Urinary bladder (tissue), 4 donors: Measurements from ENCODE around the gene MINAR1. TPM values are rescaled to one million over a fixed set of nuclear protein-coding genes. Genes with fewer than 3 reads are reported as not detected.
A peak's percentile ranks its signal among the peaks of the same experiment; 100 is the strongest.

Experiments
- DNase-seq: peaks from one replicate; pipeline ENCODE4 v3.0.0-alpha.2; 2015; ENCODE audit errors: extremely low spot score
- H3K27ac ChIP-seq: one replicate; pipeline ENCODE4 v1.5.1; 2013; ENCODE audit warnings: low read depth, mild to moderate bottlenecking, moderate library complexity
- H3K36me3 ChIP-seq: one replicate; pipeline ENCODE4 v1.6.1; 2013; ENCODE audit warnings: mild to moderate bottlenecking, moderate library complexity; ENCODE audit not compliant: insufficient read depth
- H3K4me1 ChIP-seq: one replicate; pipeline ENCODE4 v1.6.1; 2013; ENCODE audit warnings: mild to moderate bottlenecking, moderate library complexity; ENCODE audit not compliant: insufficient read depth
- H3K4me3 ChIP-seq: one replicate; pipeline ENCODE4 v1.5.1; 2013; ENCODE audit warnings: low read depth, low read length
- WGBS: extraction: QIAGEN DNeasy Blood & Tissue Kit; methylation state at CpG from one replicate; pipeline ENCODE4 v1.1.7; 2013; 5-methylcytosine and 5-hydroxymethylcytosine counted together
- polyA plus RNA-seq: library from polyadenylated mRNA; stranded (reverse); fragments of 200-250 nt; gene quantifications from one replicate; pipeline ENCODE4 v1.2.3, GENCODE V29; 2013
- total RNA-seq: library from RNA; depleted of rRNA; stranded (reverse); fragments of >200 nt; gene quantifications from one replicate; pipeline ENCODE4 v1.2.3, GENCODE V29; 2014
- donor health status: healthy with polysubstance abuse.
- donor health status: healthy.

The MINAR1 gene, protein sequence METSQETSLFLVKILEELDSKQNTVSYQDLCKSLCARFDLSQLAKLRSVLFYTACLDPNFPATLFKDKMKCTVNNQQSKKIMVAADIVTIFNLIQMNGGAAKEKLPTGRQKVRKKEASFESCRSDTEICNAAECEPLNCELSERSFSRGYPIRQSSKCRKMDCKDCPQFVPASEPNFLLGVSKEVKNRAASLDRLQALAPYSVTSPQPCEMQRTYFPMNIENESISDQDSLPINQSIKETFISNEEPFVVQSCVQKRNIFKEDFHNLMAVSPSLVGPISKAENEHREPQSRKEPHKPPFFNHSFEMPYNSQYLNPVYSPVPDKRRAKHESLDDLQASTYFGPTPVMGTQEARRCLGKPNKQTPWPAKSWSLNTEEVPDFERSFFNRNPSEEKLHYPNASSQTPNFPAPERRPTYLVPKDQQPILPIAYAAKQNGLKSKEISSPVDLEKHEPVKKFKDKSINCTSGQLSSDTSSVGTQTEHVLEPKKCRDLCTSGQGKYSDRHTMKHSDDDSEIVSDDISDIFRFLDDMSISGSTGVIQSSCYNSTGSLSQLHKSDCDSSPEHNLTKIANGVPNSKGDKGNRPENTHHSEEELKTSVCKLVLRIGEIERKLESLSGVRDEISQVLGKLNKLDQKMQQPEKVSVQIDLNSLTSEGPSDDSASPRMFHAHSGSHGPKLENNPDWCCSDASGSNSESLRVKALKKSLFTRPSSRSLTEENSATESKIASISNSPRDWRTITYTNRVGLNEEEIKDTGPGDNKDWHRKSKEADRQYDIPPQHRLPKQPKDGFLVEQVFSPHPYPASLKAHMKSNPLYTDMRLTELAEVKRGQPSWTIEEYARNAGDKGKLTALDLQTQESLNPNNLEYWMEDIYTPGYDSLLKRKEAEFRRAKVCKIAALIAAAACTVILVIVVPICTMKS
- 4.9 TPM for total RNA-seq
- 0.16 TPM for polyA plus RNA-seq

- H3K4me3 ChIP-seq: peak within 1 kb of the TSS; percentile 44
- no peaks in the 10 kb centered on the region for H3K36me3 ChIP-seq
- no peak for DNase-seq
- H3K4me1 ChIP-seq: peaks cover 4% of the 10 kb centered on the region
- H3K27ac ChIP-seq: no peak within 1 kb of the TSS
- WGBS: under 1% methylated on average over 84 of the region's 84 CpGs
These were observed at the start of gene MINAR1 for GRCh38 chr15:79431636-79432344. Gene MINAR1 (plus strand): TSS chr15:79432336. CDS start chr15:79456148, 23,812 bp downstream.

GRCh38 chr15:79394231-79394630 is 37.9 kb upstream of the MINAR1 start:
- 29% methylated on average over 4 of the region's 4 CpGs for WGBS
- DNase-seq: no peak
- Histone ChIP-seq H3K36me3 (no peaks in the 10 kb centered on the region), H3K4me1 (no peaks in the 10 kb centered on the region), H3K4me3 (no peak overlapping the region), H3K27ac (no peak overlapping the region)

DNA sequence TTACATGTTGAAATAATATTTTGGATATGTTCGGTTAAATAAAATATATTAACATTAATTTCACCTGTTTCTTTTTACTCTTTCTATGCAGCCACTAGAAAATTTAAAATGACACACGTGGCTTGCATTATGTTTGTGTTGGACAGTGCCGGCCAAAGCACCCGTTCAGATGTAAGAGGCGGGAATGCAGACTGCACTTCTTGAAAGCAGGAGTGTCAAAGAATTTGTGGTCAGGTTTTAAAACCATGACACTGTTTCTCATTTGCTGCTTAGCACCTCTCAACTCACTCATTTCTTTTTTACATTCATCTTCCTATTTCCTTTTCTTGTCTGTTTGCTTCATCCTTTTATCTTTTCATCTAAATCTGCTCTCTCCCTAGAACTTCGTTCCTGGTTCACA is 35.3 kb upstream of the MINAR1 start:
- 75% methylated on average over 6 of the region's 6 CpGs for WGBS
- DNase-seq: no peak
- H3K27ac ChIP-seq: no peak overlapping the region

DNA sequence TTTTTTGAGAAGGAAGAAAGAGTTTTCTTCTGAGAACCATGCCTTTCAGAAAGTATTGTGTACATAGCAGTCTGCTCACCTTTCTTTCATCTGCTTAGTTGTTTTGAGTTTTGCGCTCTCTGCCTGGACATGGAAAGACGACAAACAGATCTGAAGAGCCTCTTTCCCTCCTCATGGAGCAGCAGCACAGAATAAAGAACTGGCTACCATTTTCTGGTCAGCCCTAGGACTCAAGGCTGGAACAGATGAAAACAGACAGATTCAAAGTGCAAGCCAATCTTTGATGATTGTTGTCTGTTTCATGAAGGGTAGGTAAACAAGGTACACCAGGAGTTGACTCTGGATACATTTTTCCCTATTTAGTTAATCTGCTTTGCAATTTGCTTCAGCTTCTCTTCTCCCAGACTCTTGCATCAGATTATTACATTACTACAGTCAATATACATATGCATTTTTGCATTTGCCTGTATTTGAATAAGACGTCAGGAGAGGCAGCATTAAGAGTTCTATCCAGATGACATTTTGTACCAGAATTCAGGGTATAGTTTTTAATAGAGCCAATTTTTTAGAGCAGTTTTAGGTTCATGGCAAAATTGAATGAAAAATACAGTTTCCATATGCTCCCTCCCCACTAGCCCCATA is 34.7 kb upstream of the MINAR1 start:
- Histone ChIP-seq H3K4me1 (no peaks in the 10 kb centered on the region), H3K27ac (no peak overlapping the region), H3K36me3 (no peaks in the 10 kb centered on the region), H3K4me3 (no peak overlapping the region)
- no peak for DNase-seq
- WGBS: 91% methylated on average over 3 of the region's 3 CpGs

More for the DNA sequence above, 35.3 kb upstream of the MINAR1 start:
- no peaks in the 10 kb centered on the region for H3K4me1 ChIP-seq
- H3K36me3 ChIP-seq: no peaks in the 10 kb centered on the region
- H3K4me3 ChIP-seq: no peak overlapping the region

DNA sequence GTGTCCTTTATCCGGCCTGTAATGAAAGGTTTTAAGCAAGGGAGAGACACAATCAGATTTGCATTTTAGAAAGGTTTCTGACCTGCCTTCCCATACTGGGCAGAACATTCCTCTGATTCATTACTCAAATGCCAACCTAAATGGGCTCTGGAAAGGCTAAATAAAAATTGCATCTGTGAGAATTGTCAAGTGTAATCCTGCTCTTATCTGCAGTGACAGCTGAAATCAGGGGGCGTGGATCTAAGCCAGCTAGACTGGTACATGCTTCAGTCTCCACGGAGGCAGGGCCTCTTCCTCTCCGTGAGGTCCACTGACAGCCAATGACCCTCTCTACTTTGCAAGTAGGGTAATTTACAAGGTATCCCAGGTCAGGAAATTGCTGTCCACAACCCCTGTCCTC is 32.5 kb upstream of the MINAR1 start:
- Histone ChIP-seq H3K4me3 (no peak overlapping the region), H3K4me1 (no peaks in the 10 kb centered on the region), H3K36me3 (no peaks in the 10 kb centered on the region), H3K27ac (no peak overlapping the region)
- WGBS: 75% methylated on average over 4 of the region's 4 CpGs
- no peak for DNase-seq

DNA sequence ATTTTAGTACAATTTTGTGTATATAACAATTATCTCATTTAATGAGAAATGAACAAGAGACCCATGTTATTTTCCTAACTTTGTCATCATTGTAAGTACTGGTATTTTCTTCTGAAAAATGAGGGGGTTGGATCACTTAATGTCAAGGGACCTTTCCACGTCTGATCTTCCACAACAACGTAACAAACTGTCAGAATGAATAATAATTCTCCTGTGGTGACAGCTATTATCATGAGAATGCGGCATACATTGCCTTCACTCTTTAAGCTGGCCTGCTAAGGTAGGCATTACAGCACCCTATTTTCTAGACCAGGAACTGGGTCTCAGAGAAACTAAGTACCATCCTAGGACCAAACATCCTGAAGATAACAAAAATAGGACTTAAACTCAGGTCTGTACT is 31.5 kb upstream of the MINAR1 start:
- 91% methylated on average over 3 of the region's 3 CpGs for WGBS
- Histone ChIP-seq H3K4me1 (no peaks in the 10 kb centered on the region), H3K27ac (no peak overlapping the region), H3K36me3 (no peaks in the 10 kb centered on the region), H3K4me3 (no peak overlapping the region)
- DNase-seq: no peak

- H3K4me3 ChIP-seq: no peak overlapping the region
- H3K4me1 ChIP-seq: no peaks in the 10 kb centered on the region
- no peak overlapping the region for H3K27ac ChIP-seq
- DNase-seq: no peak
- 64% methylated on average over 3 of the region's 3 CpGs for WGBS
- no peaks in the 10 kb centered on the region for H3K36me3 ChIP-seq
These were observed 30.8 kb upstream of the MINAR1 start for GRCh38 chr15:79401301-79401700.

GRCh38 chr15:79402136-79402535 is 30.0 kb upstream of the MINAR1 start:
- WGBS: 91% methylated on average over 2 of the region's 2 CpGs
- no peak for DNase-seq

GRCh38 chr15:79403501-79403900 is 28.6 kb upstream of the MINAR1 start:
- no peak overlapping the region for H3K27ac ChIP-seq
- no peaks in the 10 kb centered on the region for H3K36me3 ChIP-seq
- H3K4me1 ChIP-seq: no peaks in the 10 kb centered on the region
- H3K4me3 ChIP-seq: no peak overlapping the region
- WGBS: 94% methylated on average over 4 of the region's 4 CpGs
- no peak for DNase-seq

More at GRCh38 chr15:79402136-79402535, 30.0 kb upstream of the MINAR1 start:
- Histone ChIP-seq H3K4me1 (no peaks in the 10 kb centered on the region), H3K27ac (no peak overlapping the region), H3K36me3 (no peaks in the 10 kb centered on the region), H3K4me3 (no peak overlapping the region)

DNA sequence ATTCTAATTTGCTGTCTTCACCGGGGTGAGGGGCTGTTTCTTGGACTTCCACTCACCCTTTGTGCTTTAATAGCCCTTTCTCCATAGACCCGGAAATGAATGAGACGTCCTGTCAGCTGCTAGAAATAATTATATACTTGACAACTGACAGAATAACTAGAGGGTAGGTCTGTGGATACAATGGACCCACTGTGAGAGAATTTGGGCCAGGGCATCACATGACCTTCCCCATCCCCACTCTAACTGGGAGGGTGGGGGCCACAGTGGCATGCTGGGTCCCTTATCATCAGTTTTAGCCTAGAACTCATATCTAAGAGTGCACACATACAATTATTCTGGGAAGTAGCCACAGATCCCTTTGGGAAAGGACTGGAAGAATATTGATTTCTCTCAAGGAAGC is 25.9 kb upstream of the MINAR1 start:
- Histone ChIP-seq H3K27ac (no peak overlapping the region), H3K36me3 (no peaks in the 10 kb centered on the region), H3K4me1 (no peaks in the 10 kb centered on the region), H3K4me3 (no peak overlapping the region)
- no peak for DNase-seq
- WGBS: 91% methylated on average over 3 of the region's 3 CpGs

DNA sequence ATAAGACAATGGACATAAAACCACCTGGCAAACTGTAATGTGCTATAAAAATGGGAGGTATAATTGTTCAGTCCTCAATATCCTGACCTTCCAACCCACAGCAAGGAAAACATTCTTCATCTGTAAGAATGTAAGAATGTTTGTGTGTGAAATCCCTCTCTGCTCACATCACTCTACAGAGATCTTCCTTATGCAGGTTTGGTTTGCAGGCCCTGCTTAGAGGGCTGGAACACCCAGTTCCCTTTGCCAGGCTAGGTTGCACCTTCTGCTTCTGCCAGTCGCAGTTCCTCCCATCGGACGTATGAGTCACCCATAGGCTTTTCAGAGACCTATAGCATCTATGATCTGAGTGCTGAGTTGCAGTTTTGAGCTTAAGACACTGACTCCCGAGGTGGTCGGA is 24.1 kb upstream of the MINAR1 start:
- Histone ChIP-seq H3K4me1 (no peaks in the 10 kb centered on the region), H3K36me3 (no peaks in the 10 kb centered on the region), H3K4me3 (no peak overlapping the region), H3K27ac (no peak overlapping the region)
- no peak for DNase-seq
- WGBS: 72% methylated on average over 5 of the region's 5 CpGs

GRCh38 chr15:79410237-79410636 is 21.9 kb upstream of the MINAR1 start:
- Histone ChIP-seq H3K4me1 (no peaks in the 10 kb centered on the region), H3K27ac (no peak overlapping the region), H3K36me3 (no peaks in the 10 kb centered on the region), H3K4me3 (no peak overlapping the region)
- WGBS: 86% methylated on average over 2 of the region's 2 CpGs
- DNase-seq: no peak

- H3K4me1 ChIP-seq: no peaks in the 10 kb centered on the region
- no peak overlapping the region for H3K4me3 ChIP-seq
- WGBS: 93% methylated on average over 3 of the region's 3 CpGs
- H3K27ac ChIP-seq: no peak overlapping the region
- no peaks in the 10 kb centered on the region for H3K36me3 ChIP-seq
- no peak for DNase-seq
These were observed 20.1 kb upstream of the MINAR1 start for GRCh38 chr15:79412010-79412409.
